Smooth muscle cell (in vitro differentiated cells): ENCODE results near the gene FADS6. TPM values are rescaled to one million over a fixed set of nuclear protein-coding genes. Genes with fewer than 3 reads are reported as not detected.

Source experiments
- DNase-seq: peaks from one replicate; lab custom pipeline; 2025; ENCODE audit not compliant: unreplicated experiment; lab: John Stamatoyannopoulos, UW
- H2AFZ ChIP-seq: fragments of 200-600 bp; sonication (generic); 2 replicates; pipeline ENCODE4 v1.6.0; 2016; ENCODE audit warnings: antibody characterized with exemption, low read depth, mild to moderate bottlenecking
- H3F3A ChIP-seq: fragments of 200-600 bp; sonication (generic); 2 replicates; pipeline ENCODE4 v1.6.0; 2017; ENCODE audit warnings: antibody characterized with exemption, low read depth
- H3K27ac ChIP-seq: fragments of 200-600 bp; sonication (generic); 2 replicates; pipeline ENCODE4 v1.5.1; 2016; ENCODE audit warnings: low read depth, mild to moderate bottlenecking
- H3K27me3 ChIP-seq: fragments of 200-600 bp; sonication (generic); 2 replicates; pipeline ENCODE4 v1.6.1; 2016; ENCODE audit warnings: low read depth, mild to moderate bottlenecking
- H3K36me3 ChIP-seq: fragments of 200-600 bp; sonication (generic); 2 replicates; pipeline ENCODE4 v1.5.1; 2016; ENCODE audit warnings: low read depth
- H3K4me1 ChIP-seq: fragments of 200-600 bp; sonication (generic); 2 replicates; pipeline ENCODE4 v1.5.1; 2016; ENCODE audit warnings: low read depth
- H3K4me2 ChIP-seq: fragments of 200-600 bp; sonication (generic); 2 replicates; pipeline ENCODE4 v1.6.0; 2016; ENCODE audit warnings: mild to moderate bottlenecking
- H3K4me3 ChIP-seq: fragments of 200-600 bp; sonication (generic); 2 replicates; pipeline ENCODE4 v1.5.1; 2016; ENCODE audit warnings: mild to moderate bottlenecking
- H3K79me2 ChIP-seq: fragments of 200-600 bp; sonication (generic); 2 replicates; pipeline ENCODE4 v1.6.0; 2016; ENCODE audit warnings: low read depth, mild to moderate bottlenecking
- H3K9ac ChIP-seq: fragments of 200-600 bp; sonication (generic); 2 replicates; pipeline ENCODE4 v1.6.0; 2016; ENCODE audit warnings: low read depth
- H3K9me3 ChIP-seq: fragments of 200-600 bp; sonication (generic); replicated peaks from 2 replicates; pipeline ENCODE4 v1.5.1; 2016; ENCODE audit warnings: low read depth
- H4K20me1 ChIP-seq: fragments of 200-600 bp; sonication (generic); 2 replicates; pipeline ENCODE4 v1.6.0; 2016; ENCODE audit warnings: low read depth
- CTCF ChIP-seq: fragments of 200-600 bp; sonication (generic); IDR thresholded peaks from 2 replicates; pipeline ENCODE4 v1.5.1; 2017; ENCODE audit warnings: borderline replicate concordance, mild to moderate bottlenecking, antibody characterized with exemption; ENCODE audit not compliant: insufficient read depth, poor library complexity, severe bottlenecking
- WGBS: methylation state at CpG from one replicate; pipeline ENCODE4 v1.1.7; 2016; ENCODE audit warnings: low lambda C conversion rate; 5-methylcytosine and 5-hydroxymethylcytosine counted together
- polyA plus RNA-seq: library from polyadenylated mRNA; unstranded; fragments of >200 nt; fragmentation: Nextera tagmentation; extraction: Ambion mirVana; gene quantifications from 2 replicates; pipeline ENCODE4 v1.2.1, GENCODE V29; 2016
- total RNA-seq: library from RNA; depleted of rRNA; stranded (reverse); fragments of >200 nt; gene quantifications from 2 replicates; pipeline ENCODE4 v1.2.3, GENCODE V29; 2014

FADS6 gene
- total and polyA plus RNA-seq, 2 experiments from 2014 or later = not detected

- no peaks in the 10 kb centered on the region for H3F3A ChIP-seq
These were observed 671 bp upstream of the FADS6 start for GRCh38 chr17:74893936-74894671.

GRCh38 chr17:74892013-74892841 lies 1.2 kb downstream of the FADS6 start:
- H3K36me3 ChIP-seq = no peaks in the 10 kb centered on the region
- no peak for TF ChIP-seq CTCF
- H3K4me1 ChIP-seq = no peaks in the 10 kb centered on the region
- no peak overlapping the region for H3K27ac ChIP-seq
- peaks cover 62% of the 10 kb centered on the region for H3K27me3 ChIP-seq
- no peaks in the 10 kb centered on the region for H3F3A ChIP-seq
- H2AFZ ChIP-seq = no peak overlapping the region
- H3K9me3 ChIP-seq = no peaks in the 10 kb centered on the region
- no peak overlapping the region for H3K9ac ChIP-seq
- no peak overlapping the region for H3K4me3 ChIP-seq
- WGBS = 84% methylated on average over 20 of the region's 20 CpGs
- H4K20me1 ChIP-seq = no peaks in the 10 kb centered on the region
- H3K79me2 ChIP-seq = no peaks in the 10 kb centered on the region
- DNase-seq = no peak
- H3K4me2 ChIP-seq = no peak overlapping the region

More at GRCh38 chr17:74893936-74894671, 671 bp upstream of the FADS6 start:
- TF ChIP-seq CTCF = no peak
- Histone ChIP-seq H3K4me1 (no peaks in the 10 kb centered on the region), H3K9ac (no peak overlapping the region), H3K4me3 (peak overlapping the region; percentile 44), H2AFZ (no peak overlapping the region), H3K9me3 (no peaks in the 10 kb centered on the region), H3K4me2 (peak overlapping the region; percentile 82), H3K36me3 (no peaks in the 10 kb centered on the region), H3K79me2 (no peaks in the 10 kb centered on the region), H4K20me1 (no peaks in the 10 kb centered on the region), H3K27ac (no peak overlapping the region), H3K27me3 (peaks cover 66% of the 10 kb centered on the region)
- DNase-seq = no peak
- 43% methylated on average over 19 of the region's 22 CpGs for WGBS

- Histone ChIP-seq H3K27me3 (peaks cover 45% of the 10 kb centered on the region), H4K20me1 (no peaks in the 10 kb centered on the region), H3K36me3 (no peaks in the 10 kb centered on the region), H3K9ac (no peak overlapping the region), H3K4me1 (no peaks in the 10 kb centered on the region), H3K4me3 (no peak overlapping the region), H3K27ac (no peak overlapping the region), H2AFZ (no peak overlapping the region), H3K9me3 (no peaks in the 10 kb centered on the region), H3F3A (no peaks in the 10 kb centered on the region), H3K4me2 (no peak overlapping the region), H3K79me2 (no peaks in the 10 kb centered on the region)
- TF ChIP-seq CTCF = no peak
- WGBS = 95% methylated on average over 7 of the region's 7 CpGs
- no peak for DNase-seq
These were observed 2.9 kb downstream of the FADS6 start for GRCh38 chr17:74890554-74890953.
